Mesenchymal stem cell (in vitro differentiated cells and primary cell): ENCODE data around the gene NR2F2.

ENCODE experiments used
- DNase-seq: peaks from one replicate; pipeline ENCODE4 v3.0.0-alpha.2; 2013
- H2AFZ ChIP-seq: one replicate; pipeline ENCODE4 v1.6.1; 2013; ENCODE audit warnings: low read depth, mild to moderate bottlenecking, control low read depth, inconsistent platforms, low read length, moderate library complexity
- H2AK5ac ChIP-seq: 2 replicates; pipeline ENCODE4 v1.6.1; 2013; ENCODE audit warnings: low read length, moderate library complexity, mild to moderate bottlenecking, inconsistent platforms; ENCODE audit not compliant: severe bottlenecking
- H2BK120ac ChIP-seq: one replicate; pipeline ENCODE4 v1.6.1; 2013; ENCODE audit warnings: low read depth, mild to moderate bottlenecking, inconsistent platforms, low read length, moderate library complexity
- H2BK12ac ChIP-seq, 2 experiments: one replicate each; pipeline ENCODE4 v1.6.1; 2013; ENCODE audit warnings: inconsistent platforms in 2 of 2, low read length in 2 of 2, mild to moderate bottlenecking in 2 of 2, moderate library complexity in 2 of 2, control low read depth in 1 of 2
- H2BK15ac ChIP-seq: one replicate; pipeline ENCODE4 v1.6.1; 2013; ENCODE audit warnings: mild to moderate bottlenecking, low read depth, inconsistent platforms; ENCODE audit not compliant: poor library complexity, severe bottlenecking
- H2BK5ac ChIP-seq: 2 replicates; pipeline ENCODE4 v1.6.1; 2013; ENCODE audit warnings: low read depth, mild to moderate bottlenecking, low read length, control low read depth, inconsistent platforms; ENCODE audit not compliant: poor library complexity, severe bottlenecking
- H3K14ac ChIP-seq, 2 experiments: one replicate each; pipeline ENCODE4 v1.6.1; 2013; ENCODE audit warnings: inconsistent platforms in 2 of 2, low read length in 2 of 2, control low read depth in 1 of 2, mild to moderate bottlenecking in 1 of 2, moderate library complexity in 1 of 2
- H3K18ac ChIP-seq, 2 experiments: one replicate each; pipeline ENCODE4 v1.6.1; 2013; ENCODE audit warnings: inconsistent platforms in 2 of 2, low read length in 2 of 2, control low read depth in 1 of 2, low read depth in 1 of 2, mild to moderate bottlenecking in 1 of 2
- H3K23ac ChIP-seq, 2 experiments: one replicate each; pipeline ENCODE4 v1.6.1; 2013; ENCODE audit warnings: inconsistent platforms in 2 of 2, low read length in 2 of 2, mild to moderate bottlenecking in 2 of 2, moderate library complexity in 2 of 2, control low read depth in 1 of 2
- H3K27ac ChIP-seq: 2 replicates; pipeline ENCODE4 v1.5.1; 2013; ENCODE audit warnings: mild to moderate bottlenecking, moderate library complexity, low read length, control low read depth, inconsistent platforms; ENCODE audit not compliant: poor library complexity, severe bottlenecking
- H3K27me3 ChIP-seq, 2 experiments: 2 replicates each; pipeline versions ENCODE4 v1.6.1 to v1.7.0; 2013; ENCODE audit warnings: low read length in 2 of 2, mild to moderate bottlenecking in 2 of 2, moderate library complexity in 2 of 2, control low read depth in 1 of 2, inconsistent platforms in 1 of 2; ENCODE audit not compliant: control insufficient read depth in 1 of 2, insufficient read depth in 1 of 2
- H3K36me3 ChIP-seq, 2 experiments: 2 replicates each; pipeline versions ENCODE4 v1.6.1 to v1.7.0; 2013; ENCODE audit warnings: low read length in 2 of 2, control low read depth in 1 of 2, inconsistent platforms in 1 of 2, low read depth in 1 of 2, mild to moderate bottlenecking in 1 of 2; ENCODE audit not compliant: insufficient read depth in 2 of 2, control insufficient read depth in 1 of 2
- H3K4ac ChIP-seq, 2 experiments: one replicate each; pipeline ENCODE4 v1.6.1; 2013; ENCODE audit warnings: inconsistent platforms in 2 of 2, low read length in 2 of 2, mild to moderate bottlenecking in 2 of 2, moderate library complexity in 2 of 2, control low read depth in 1 of 2, low read depth in 1 of 2
- H3K4me1 ChIP-seq: 2 replicates; pipeline ENCODE4 v1.6.1; 2013; ENCODE audit warnings: low read depth, low read length, control low read depth; ENCODE audit not compliant: control insufficient read depth, insufficient read depth
- H3K4me2 ChIP-seq: 2 replicates; pipeline ENCODE4 v1.6.1; 2013; ENCODE audit warnings: low read length, mild to moderate bottlenecking, inconsistent platforms; ENCODE audit not compliant: poor library complexity, severe bottlenecking
- H3K4me3 ChIP-seq, 2 experiments: 2 replicates each; pipeline versions ENCODE4 v1.5.1 to v1.7.0; 2013; ENCODE audit warnings: low read length in 2 of 2, mild to moderate bottlenecking in 2 of 2, control low read depth in 1 of 2, low read depth in 1 of 2; ENCODE audit not compliant: insufficient read depth in 1 of 2
- H3K79me1 ChIP-seq: replicated peaks from 2 replicates; pipeline ENCODE4 v1.6.1; 2013; ENCODE audit warnings: mild to moderate bottlenecking, control low read depth, low read length, inconsistent platforms; ENCODE audit not compliant: poor library complexity, severe bottlenecking
- H3K9ac ChIP-seq: 2 replicates; pipeline ENCODE4 v1.7.0; 2013; ENCODE audit warnings: mild to moderate bottlenecking, low read length, moderate library complexity
- H3K9me3 ChIP-seq: 2 replicates; pipeline ENCODE4 v1.7.0; 2013; ENCODE audit warnings: mild to moderate bottlenecking, low read length; ENCODE audit not compliant: control insufficient read depth
- H4K8ac ChIP-seq: one replicate; pipeline ENCODE4 v1.6.1; 2013; ENCODE audit warnings: inconsistent platforms, mild to moderate bottlenecking, low read length, moderate library complexity
- H4K91ac ChIP-seq: one replicate; pipeline ENCODE4 v1.6.1; 2013; ENCODE audit warnings: mild to moderate bottlenecking, low read length, inconsistent platforms
- WGBS: methylation state at CpG from one replicate; pipeline ENCODE4 v1.1.7; 2013; ENCODE audit warnings: mixed read lengths; 5-methylcytosine and 5-hydroxymethylcytosine counted together

NR2F2 gene

GRCh38 chr15:96361309-96362010 lies 31.0 kb downstream of the NR2F2 start:
- DNase-seq, result no peak
- H3K4ac ChIP-seq, result no peak overlapping the region

GRCh38 chr15:96362011-96362754 lies 31.7 kb downstream of the NR2F2 start:
- H3K9ac ChIP-seq, result no peak overlapping the region
- H2BK120ac ChIP-seq, result no peak overlapping the region
- no peak overlapping the region for H3K4me2 ChIP-seq
- H3K14ac ChIP-seq, result no peak overlapping the region
- no peaks in the 10 kb centered on the region for H3K9me3 ChIP-seq
- H3K36me3 ChIP-seq, result no peaks in the 10 kb centered on the region
- H3K18ac ChIP-seq, result no peak overlapping the region
- no peak overlapping the region for H3K4ac ChIP-seq
- H3K23ac ChIP-seq, result no peak overlapping the region
- no peak overlapping the region for H2AFZ ChIP-seq
- no peak overlapping the region for H2AK5ac ChIP-seq
- no peak overlapping the region for H2BK5ac ChIP-seq
- H3K27ac ChIP-seq, result no peak overlapping the region
- 18% methylated on average over 16 of the region's 21 CpGs for WGBS
- no peak overlapping the region for H2BK15ac ChIP-seq
- peaks cover 16 to 85% of the 10 kb centered on the region in 2 experiments for H3K27me3 ChIP-seq
- H3K79me1 ChIP-seq, result peaks cover 41% of the 10 kb centered on the region
- no peak overlapping the region for H3K4me3 ChIP-seq
- peak; percentile 11 for DNase-seq
- no peak overlapping the region for H2BK12ac ChIP-seq
- H4K8ac ChIP-seq, result no peak overlapping the region
- peaks cover 53% of the 10 kb centered on the region for H3K4me1 ChIP-seq
- H4K91ac ChIP-seq, result no peak overlapping the region

More at GRCh38 chr15:96361309-96362010, 31.0 kb downstream of the NR2F2 start:
- H2BK12ac ChIP-seq, result peak overlapping the region in 1 of 2 experiments; percentile 24
- H3K36me3 ChIP-seq, result no peaks in the 10 kb centered on the region
- no peak overlapping the region for H2BK5ac ChIP-seq
- no peak overlapping the region for H2AFZ ChIP-seq
- H4K91ac ChIP-seq, result no peak overlapping the region
- no peak overlapping the region for H3K4me3 ChIP-seq
- H3K79me1 ChIP-seq, result peaks cover 37% of the 10 kb centered on the region
- no peak overlapping the region for H3K9ac ChIP-seq
- H3K4me1 ChIP-seq, result peaks cover 53% of the 10 kb centered on the region
- peak overlapping the region in 1 of 2 experiments; percentile 76 for H3K23ac ChIP-seq
- no peak overlapping the region for H4K8ac ChIP-seq
- peak overlapping the region; percentile 96 for H3K4me2 ChIP-seq
- 3% methylated on average over 25 of the region's 34 CpGs for WGBS
- H3K18ac ChIP-seq, result no peak overlapping the region
- no peak overlapping the region for H2BK120ac ChIP-seq
- H2AK5ac ChIP-seq, result no peak overlapping the region
- H3K9me3 ChIP-seq, result no peaks in the 10 kb centered on the region
- H3K27ac ChIP-seq, result no peak overlapping the region
- peaks cover 8 to 78% of the 10 kb centered on the region in 2 experiments for H3K27me3 ChIP-seq
- H3K14ac ChIP-seq, result no peak overlapping the region
- peak overlapping the region; percentile 70 for H2BK15ac ChIP-seq

- peak overlapping the region; percentile 18 for H3K4me2 ChIP-seq
- no peak overlapping the region for H4K91ac ChIP-seq
- no peaks in the 10 kb centered on the region for H3K9me3 ChIP-seq
- no peak overlapping the region for H2AK5ac ChIP-seq
- no peak overlapping the region for H3K4me3 ChIP-seq
- H3K23ac ChIP-seq, result peak overlapping the region in 1 of 2 experiments; percentile 56
- no peak overlapping the region for H3K4ac ChIP-seq
- peaks cover 41% of the 10 kb centered on the region for H3K79me1 ChIP-seq
- no peaks in the 10 kb centered on the region for H3K36me3 ChIP-seq
- no peak overlapping the region for H3K18ac ChIP-seq
- H2BK15ac ChIP-seq, result no peak overlapping the region
- H4K8ac ChIP-seq, result no peak overlapping the region
- no peak overlapping the region for H2BK120ac ChIP-seq
- no peak overlapping the region for H2BK5ac ChIP-seq
- 5% methylated on average over 31 of the region's 37 CpGs for WGBS
- H2BK12ac ChIP-seq, result no peak overlapping the region
- no peak overlapping the region for H3K14ac ChIP-seq
- no peak overlapping the region for H3K9ac ChIP-seq
- H3K27ac ChIP-seq, result no peak overlapping the region
- H2AFZ ChIP-seq, result no peak overlapping the region
- H3K27me3 ChIP-seq, result peaks cover 24 to 94% of the 10 kb centered on the region in 2 experiments
- peak; percentile 46 for DNase-seq
- H3K4me1 ChIP-seq, result peaks cover 54% of the 10 kb centered on the region
Observed at GRCh38 chr15:96362755-96363651, 32.5 kb downstream of the NR2F2 start.
